ENCODE results near the gene ACP6.

The ACP6 gene

GRCh38 chr1:147673406-147673805, 3.1 kb upstream of the ACP6 start:
- no peak for DNase-seq (ENCODE audit: extremely low read depth, low read depth)
- no peak for TF ChIP-seq CTCF (IDR thresholded peaks at IDR 0.05; ENCODE audit: low read depth, low read length, missing control alignments)
- H3K4me3 ChIP-seq (replicated peaks; ENCODE audit: low read depth, low read length): no peak overlapping the region

- no peak for DNase-seq (ENCODE audit: extremely low read depth, low read depth)
- no peak for TF ChIP-seq CTCF (IDR thresholded peaks at IDR 0.05; ENCODE audit: low read depth, low read length, missing control alignments)
- H3K4me3 ChIP-seq (replicated peaks; ENCODE audit: low read depth, low read length): peak overlapping the region; percentile 68
Observed at GRCh38 chr1:147669469-147670318, 630 bp downstream of the ACP6 start.

GRCh38 chr1:147665521-147665920, 4.8 kb downstream of the ACP6 start:
- TF ChIP-seq CTCF (IDR thresholded peaks at IDR 0.05; ENCODE audit: low read depth, low read length, missing control alignments): no peak
- no peak overlapping the region for H3K4me3 ChIP-seq (replicated peaks; ENCODE audit: low read depth, low read length)
- no peak for DNase-seq (ENCODE audit: extremely low read depth, low read depth)

GRCh38 chr1:147664206-147664605, 6.1 kb downstream of the ACP6 start:
- no peak for TF ChIP-seq CTCF (IDR thresholded peaks at IDR 0.05; ENCODE audit: low read depth, low read length, missing control alignments)
- H3K4me3 ChIP-seq (replicated peaks; ENCODE audit: low read depth, low read length): no peak overlapping the region
- no peak for DNase-seq (ENCODE audit: extremely low read depth, low read depth)

GRCh38 chr1:147654511-147654910, 15.8 kb downstream of the ACP6 start:
- no peak for DNase-seq (ENCODE audit: extremely low read depth, low read depth)
- no peak for TF ChIP-seq CTCF (IDR thresholded peaks at IDR 0.05; ENCODE audit: low read depth, low read length, missing control alignments)
- no peak overlapping the region for H3K4me3 ChIP-seq (replicated peaks; ENCODE audit: low read depth, low read length)

- DNase-seq (ENCODE audit: extremely low read depth, low read depth): no peak
- H3K4me3 ChIP-seq (replicated peaks; ENCODE audit: low read depth, low read length): no peak overlapping the region
- no peak for TF ChIP-seq CTCF (IDR thresholded peaks at IDR 0.05; ENCODE audit: low read depth, low read length, missing control alignments)
Observed at GRCh38 chr1:147652306-147652705, 18.0 kb downstream of the ACP6 start.

Data from HFF-Myc (cell line).